HG03460 (cell line): ENCODE measurements around the gene MITF.

Source experiments
- ATAC-seq: cut with Tn5 transposase; IDR thresholded peaks from one replicate; pipeline ENCODE4 v1.9.1; 2021; ENCODE audit not compliant: unreplicated experiment

Gene MITF

GRCh38 chr3:69725994-69726571, 13.2 kb upstream of the MITF start:
- ATAC-seq: no peak

GRCh38 chr3:69729147-69729919, 9.9 kb upstream of the MITF start:
- no peak for ATAC-seq

- no peak for ATAC-seq
Observed at GRCh38 chr3:69731080-69731479, 8.2 kb upstream of the MITF start.

- no peak for ATAC-seq
Observed at GRCh38 chr3:69735893-69736292, 3.4 kb upstream of the MITF start.

DNA sequence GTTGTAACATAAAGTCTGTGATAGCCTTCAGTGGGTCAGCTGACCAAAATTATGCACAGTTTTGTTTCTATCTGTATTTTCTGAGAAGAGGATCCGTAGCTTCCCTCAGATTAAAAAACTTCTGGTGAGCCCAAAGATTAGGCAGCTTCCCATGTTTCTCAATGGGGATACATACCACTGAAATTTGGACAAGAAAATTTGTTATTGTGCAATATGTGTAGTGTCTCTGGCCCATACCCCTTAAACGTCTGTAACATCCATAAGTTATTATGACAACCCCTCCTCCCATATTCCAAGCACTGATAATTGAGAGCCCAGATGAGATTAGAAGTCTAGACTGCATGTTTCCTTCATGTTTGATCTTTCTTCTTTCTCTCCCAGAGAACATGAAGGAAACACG, 1.9 kb upstream of the MITF start:
- ATAC-seq: no peak

DNA sequence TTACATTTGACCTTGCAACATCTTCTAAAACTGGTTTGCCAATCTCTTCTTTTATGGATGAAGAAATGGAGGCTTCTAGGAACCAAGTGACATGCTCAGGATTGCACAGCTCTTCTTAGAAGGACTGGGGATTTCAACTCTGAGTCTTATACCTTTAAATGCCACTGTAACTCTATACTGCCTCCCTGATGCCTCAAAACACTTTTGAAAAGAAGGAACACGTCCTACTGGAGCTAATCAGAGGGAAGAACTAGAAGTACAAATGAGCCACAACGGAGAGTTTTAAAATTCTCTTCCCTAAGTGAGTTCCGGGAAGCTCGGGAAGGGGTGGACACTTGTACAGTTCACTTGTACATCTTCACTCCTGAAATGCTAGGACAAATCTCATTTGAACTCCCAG, 949 bp upstream of the MITF start:
- no peak for ATAC-seq

DNA sequence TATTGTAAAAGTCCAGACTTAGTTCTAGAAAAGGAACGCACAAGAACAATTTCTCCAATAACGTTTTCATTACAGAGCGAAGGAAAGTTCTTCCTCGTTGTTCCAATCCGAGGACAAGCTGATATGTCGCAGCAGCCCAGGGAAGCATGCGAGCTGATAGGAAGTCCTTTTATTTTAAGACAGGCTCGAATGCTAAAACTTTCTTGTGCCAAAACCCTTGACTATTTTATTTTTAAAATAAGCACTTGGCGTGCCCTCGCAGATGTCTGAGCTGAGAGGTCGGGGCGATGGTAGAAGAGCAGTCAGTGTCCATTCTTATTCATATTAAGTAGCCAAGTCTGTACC, 433 bp upstream of the MITF start:
- no peak for ATAC-seq

- no peak for ATAC-seq
Observed at GRCh38 chr3:69740103-69741021, 1.1 kb downstream of the MITF start.

- no peak for ATAC-seq
Observed at GRCh38 chr3:69741032-69741767, 1.9 kb downstream of the MITF start.

- no peak for ATAC-seq
Observed at GRCh38 chr3:69742391-69742790, 3.1 kb downstream of the MITF start.

DNA sequence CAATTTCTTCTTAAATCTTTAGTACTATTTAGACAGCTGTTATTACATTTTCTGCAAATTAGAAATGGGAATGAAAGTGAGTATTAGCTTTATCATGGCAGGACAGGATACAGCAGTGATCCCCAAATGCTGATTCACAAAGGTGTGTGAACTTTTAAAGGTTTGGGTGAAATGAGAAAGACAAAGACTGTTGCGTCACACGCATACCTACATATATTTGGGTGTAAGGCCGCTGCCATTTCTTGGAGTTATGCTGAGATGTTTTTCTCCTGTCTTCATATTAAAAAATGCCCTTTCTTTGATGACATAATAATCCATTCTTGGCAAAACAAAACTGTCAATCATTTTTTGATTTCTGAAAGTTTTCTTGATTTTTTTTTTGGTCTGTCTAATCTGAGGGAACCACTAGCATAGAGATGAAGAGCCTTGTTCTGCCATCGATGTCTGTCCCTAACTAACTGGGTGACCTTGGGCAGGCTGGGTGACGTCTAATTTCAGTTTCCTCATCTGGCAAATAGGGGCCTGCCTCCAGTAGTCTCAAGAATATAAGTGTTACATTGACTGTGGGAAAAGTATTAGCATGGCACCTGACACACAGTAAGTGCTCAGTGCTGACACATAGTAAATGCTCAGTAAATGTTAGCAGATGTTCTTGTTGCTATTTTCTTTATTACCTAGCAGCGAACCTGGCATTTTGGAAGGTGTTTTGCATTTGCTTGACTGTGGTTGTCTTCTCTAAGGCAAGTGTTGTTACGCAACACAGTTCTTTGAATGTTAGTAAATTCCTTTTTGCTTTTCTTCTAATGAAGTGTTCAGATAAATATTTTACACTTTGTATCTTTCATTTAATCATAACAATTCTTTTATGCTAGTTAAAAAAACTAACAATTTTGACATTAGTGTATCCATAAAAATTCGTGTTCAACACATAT, 5.0 kb downstream of the MITF start:
- ATAC-seq: no peak

- ATAC-seq: no peak
Observed at GRCh38 chr3:69745505-69745904, 6.2 kb downstream of the MITF start.

GRCh38 chr3:69746119-69746518, 6.9 kb downstream of the MITF start:
- ATAC-seq: no peak

DNA sequence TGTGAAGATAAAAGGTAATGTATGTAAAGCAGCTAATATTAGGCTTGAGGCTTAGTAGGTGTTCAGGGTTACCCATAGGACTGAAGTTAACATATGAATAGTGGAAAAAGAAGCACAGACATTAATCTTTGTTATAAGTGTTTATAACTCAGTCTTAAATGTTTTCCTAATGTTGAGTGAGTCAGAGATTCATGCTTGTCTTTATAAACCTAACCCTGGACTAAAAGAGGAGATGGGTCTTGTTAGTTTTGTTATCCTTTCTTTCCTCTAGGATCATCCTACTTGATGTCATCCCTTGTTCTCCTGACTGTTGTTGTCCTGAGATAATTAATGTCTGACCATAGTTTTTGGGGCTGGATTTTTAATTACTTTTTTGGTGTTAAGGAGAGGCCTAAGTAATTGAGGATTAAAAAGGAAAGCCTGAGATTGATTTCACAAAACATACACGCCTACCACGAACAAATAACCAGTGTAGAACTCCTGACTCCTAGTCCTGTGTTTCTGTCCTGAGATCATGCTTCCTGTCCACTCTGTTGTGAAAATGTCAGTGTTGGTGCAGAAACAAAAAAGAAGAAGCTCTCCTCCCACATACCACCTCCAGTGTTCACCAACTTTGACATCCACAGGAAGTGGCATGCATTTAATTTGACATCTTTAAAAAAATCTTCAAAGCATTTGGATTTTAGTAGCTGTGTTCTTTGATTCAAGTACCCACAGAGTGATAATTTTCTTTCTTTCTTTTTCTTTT, 8.4 kb downstream of the MITF start:
- no peak for ATAC-seq

DNA sequence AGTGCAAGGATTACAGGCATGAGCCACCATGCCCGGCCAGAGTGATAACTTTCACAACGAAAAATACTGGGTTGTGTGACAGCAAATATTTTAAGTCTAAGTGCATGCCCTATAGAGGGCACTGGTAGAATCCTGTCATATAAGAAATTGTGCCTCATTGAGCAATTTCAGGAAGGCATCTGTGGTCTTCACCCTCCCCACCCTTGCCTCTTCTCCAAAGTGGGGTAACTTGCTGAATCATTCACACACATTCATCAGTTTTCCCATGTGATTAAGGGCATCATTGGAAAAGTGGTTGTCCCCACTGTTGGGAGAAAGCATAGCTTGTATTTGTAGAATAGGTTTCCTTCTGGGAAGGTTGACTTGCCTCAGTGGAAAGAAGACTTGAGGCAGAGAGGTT, 9.2 kb downstream of the MITF start:
- ATAC-seq: no peak

- ATAC-seq: no peak
Observed at GRCh38 chr3:69749461-69749860, 10.2 kb downstream of the MITF start.

GRCh38 chr3:69750549-69750948, 11.3 kb downstream of the MITF start:
- ATAC-seq: no peak

DNA sequence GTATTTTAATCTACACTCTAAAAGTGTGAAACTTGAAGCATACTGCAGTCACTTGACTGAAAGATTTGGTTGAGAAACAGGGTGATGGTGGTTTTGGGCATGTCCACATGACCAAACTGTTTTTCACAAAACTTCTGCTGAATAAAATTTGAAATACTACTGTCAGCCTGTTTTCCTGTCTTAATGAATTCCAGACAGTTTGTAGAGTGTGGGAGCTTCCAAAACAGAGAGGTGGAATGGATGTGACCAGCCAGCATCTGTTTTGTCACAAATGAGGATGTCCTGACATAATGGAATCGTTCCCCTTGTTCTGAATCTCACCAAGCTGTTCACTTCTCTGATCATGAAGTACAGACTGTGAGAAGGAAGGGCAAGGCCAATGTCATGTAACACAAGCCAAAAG, 11.8 kb downstream of the MITF start:
- ATAC-seq: no peak

GRCh38 chr3:69752241-69752640, 13.0 kb downstream of the MITF start:
- no peak for ATAC-seq
